NB4 (cell line): ENCODE measurements around the gene CFAP58.

Source experiments
- CTCF ChIP-seq: IDR thresholded peaks from one replicate; pipeline ENCODE4 v1.5.1; 2012; ENCODE audit warnings: low read depth, low read length
- MAX ChIP-seq: IDR thresholded peaks from 2 replicates; pipeline ENCODE4 v1.6.1; 2011; ENCODE audit warnings: low read depth, low read length
- MYC ChIP-seq: IDR thresholded peaks from 2 replicates; pipeline ENCODE4 v1.6.1; 2011; ENCODE audit warnings: low read depth, low read length
- POLR2A ChIP-seq: IDR thresholded peaks from 2 replicates; pipeline ENCODE4 v1.6.1; 2011; ENCODE audit warnings: mild to moderate bottlenecking; ENCODE audit not compliant: insufficient read length; ENCODE audit errors: extremely low read depth

- TF ChIP-seq CTCF (no peak), POLR2A (no peak), MAX (no peak), MYC (no peak)
Measured at GRCh38 chr10:104318810-104319741, 34.6 kb upstream of the CFAP58 start.
